Liver (tissue), 9 donors: Measurements from ENCODE around the gene GUCD1. TPM values are rescaled to one million over a fixed set of nuclear protein-coding genes. Genes with fewer than 3 reads are reported as not detected.
"Not testable (repeated sequence)": the region's sequence is repeated elsewhere in the genome, so short reads cannot be mapped to it uniquely, and the experiment has no call there.

ENCODE experiments used
- DNase-seq: peaks from one replicate; pipeline ENCODE4 v3.0.0-alpha.2; 2017; ENCODE audit warnings: low spot score
- H3K27ac ChIP-seq, 2 donors: one replicate each; pipeline ENCODE4 v1.7.0; 2013; ENCODE audit warnings: inconsistent platforms in 2 of 2, low read length in 2 of 2, control low read depth in 1 of 2, low read depth in 1 of 2, mild to moderate bottlenecking in 1 of 2
- H3K27me3 ChIP-seq, 4 donors: one replicate each; pipeline versions ENCODE4 v1.6.1 to v1.7.0; 2013; ENCODE audit warnings: low read length in 3 of 4, inconsistent platforms in 1 of 4, mild to moderate bottlenecking in 1 of 4, moderate library complexity in 1 of 4; ENCODE audit not compliant: control insufficient read depth in 4 of 4, insufficient read depth in 4 of 4
- H3K36me3 ChIP-seq, 4 donors: one replicate each; pipeline versions ENCODE4 v1.6.1 to v1.7.0; 2013; ENCODE audit warnings: low read length in 3 of 4, mild to moderate bottlenecking in 3 of 4, low read depth in 1 of 4, moderate library complexity in 1 of 4; ENCODE audit not compliant: control insufficient read depth in 4 of 4, insufficient read depth in 3 of 4
- H3K4me1 ChIP-seq, 4 donors: one replicate each; pipeline versions ENCODE4 v1.6.1 to v1.7.0; 2013; ENCODE audit warnings: low read length in 3 of 4, mild to moderate bottlenecking in 3 of 4, moderate library complexity in 1 of 4; ENCODE audit not compliant: control insufficient read depth in 4 of 4, insufficient read depth in 4 of 4
- H3K4me3 ChIP-seq, 3 donors: one replicate each; pipeline versions ENCODE4 v1.6.1 to v1.7.0; 2013; ENCODE audit warnings: low read length in 3 of 3, control low read depth in 1 of 3, low read depth in 1 of 3, mild to moderate bottlenecking in 1 of 3
- H3K9ac ChIP-seq, 2 donors: one replicate each; pipeline ENCODE4 v1.7.0; 2013; ENCODE audit warnings: low read length in 2 of 2, mild to moderate bottlenecking in 2 of 2, moderate library complexity in 2 of 2, control low read depth in 1 of 2, low read depth in 1 of 2
- H3K9me3 ChIP-seq, 4 donors: one replicate each; pipeline versions ENCODE4 v1.6.1 to v1.7.0; 2013; ENCODE audit warnings: low read length in 3 of 4; ENCODE audit not compliant: control insufficient read depth in 4 of 4
- EGR1 ChIP-seq, 2 donors: IDR thresholded peaks; 2 replicates each; pipeline ENCODE4 v1.6.1; 2016 to 2018; ENCODE audit warnings: antibody characterized with exemption in 2 of 2, low read depth in 2 of 2
- FOXA1 ChIP-seq: IDR thresholded peaks from 2 replicates; pipeline ENCODE4 v1.6.1; 2016; ENCODE audit warnings: antibody characterized with exemption
- FOXA2 ChIP-seq: IDR thresholded peaks from 2 replicates; pipeline ENCODE4 v1.6.1; 2016; ENCODE audit warnings: antibody characterized with exemption
- GABPA ChIP-seq, 2 donors: IDR thresholded peaks in 1 of 2; conservative IDR thresholded peaks in 1 of 2; 2 replicates each; pipeline ENCODE4 v1.6.1; 2016; ENCODE audit warnings: antibody characterized with exemption in 2 of 2, mild to moderate bottlenecking in 1 of 2, moderate library complexity in 1 of 2
- HNF4A ChIP-seq, 2 donors: conservative IDR thresholded peaks; 2 replicates each; pipeline ENCODE4 v1.6.1; 2016; ENCODE audit warnings: antibody characterized with exemption in 2 of 2, mild to moderate bottlenecking in 2 of 2
- HNF4G ChIP-seq: IDR thresholded peaks from 2 replicates; pipeline ENCODE4 v1.6.1; 2016; ENCODE audit warnings: antibody characterized with exemption
- JUND ChIP-seq, 2 donors: IDR thresholded peaks; 2 replicates each; pipeline ENCODE4 v1.6.1; 2016; ENCODE audit warnings: antibody characterized with exemption in 2 of 2
- NR2F2 ChIP-seq: IDR thresholded peaks from 2 replicates; pipeline ENCODE4 v1.6.1; 2016; ENCODE audit warnings: antibody characterized with exemption
- RAD21 ChIP-seq, 2 donors: IDR thresholded peaks; 2 replicates each; pipeline ENCODE4 v1.6.1; 2016; ENCODE audit warnings: antibody characterized with exemption in 2 of 2, mild to moderate bottlenecking in 2 of 2
- RXRA ChIP-seq, 2 donors: IDR thresholded peaks; 2 replicates each; pipeline ENCODE4 v1.6.1; 2017 to 2018; ENCODE audit warnings: antibody characterized with exemption in 2 of 2, mild to moderate bottlenecking in 1 of 2
- SP1 ChIP-seq: IDR thresholded peaks from 2 replicates; pipeline ENCODE4 v1.6.1; 2018; ENCODE audit warnings: antibody characterized with exemption, mild to moderate bottlenecking
- TAF1 ChIP-seq: conservative IDR thresholded peaks from 2 replicates; pipeline ENCODE4 v1.6.1; 2016; ENCODE audit warnings: antibody characterized with exemption, mild to moderate bottlenecking
- YY1 ChIP-seq: IDR thresholded peaks from 2 replicates; pipeline ENCODE4 v1.6.1; 2016; ENCODE audit warnings: antibody characterized with exemption, mild to moderate bottlenecking
- WGBS: extraction: QIAGEN DNeasy Blood & Tissue Kit; methylation state at CpG from one replicate; pipeline ENCODE4 v1.1.7; 2013; 5-methylcytosine and 5-hydroxymethylcytosine counted together
- polyA plus RNA-seq, 2 donors: library from polyadenylated mRNA; stranded (reverse) in 1 of 2; unstranded in 1 of 2; fragments of 200-250 nt in 1 of 2; fragments of >200 nt in 1 of 2; fragmentation: Nextera tagmentation in 1 of 2; extraction: Ambion mirVana in 1 of 2; gene quantifications; one replicate each; pipeline versions ENCODE4 v1.2.1 to v1.2.3, GENCODE V29; 2013 to 2015
- total RNA-seq, 2 donors: library from RNA; depleted of rRNA; stranded (reverse); fragments of >200 nt; gene quantifications; one replicate each; pipeline ENCODE4 v1.2.3, GENCODE V29; 2014
- TF ChIP-seq, protein P1 (sequence below): IDR thresholded peaks from 2 replicates; pipeline ENCODE4 v1.6.1; 2016; ENCODE audit warnings: antibody characterized with exemption, mild to moderate bottlenecking
- TF ChIP-seq, protein P2 (sequence below): fragments of 150-350 bp; IDR thresholded peaks from 2 replicates; pipeline ENCODE4 v1.5.1; 2017; ENCODE audit warnings: improper control_type of control experiment, low read depth, low read length; ENCODE audit not compliant: missing input control
- TF ChIP-seq, protein P3 (sequence below): IDR thresholded peaks from 2 replicates; pipeline ENCODE4 v1.6.1; 2016; ENCODE audit warnings: antibody characterized with exemption
- TF ChIP-seq, protein P4 (sequence below): IDR thresholded peaks from 2 replicates; pipeline ENCODE4 v1.6.1; 2016; ENCODE audit warnings: antibody characterized with exemption
- TF ChIP-seq, protein P5 (sequence below): IDR thresholded peaks from 2 replicates; pipeline ENCODE4 v1.6.1; 2016; ENCODE audit warnings: antibody characterized with exemption
- donor health status: healthy.
- donor health status: healthy.
- donor health status: healthy.
- donor health status: healthy.
- donor health status: healthy.

GUCD1 gene
- total and polyA plus RNA-seq, 4 donors: 118 to 202 (median 179) TPM

DNA sequence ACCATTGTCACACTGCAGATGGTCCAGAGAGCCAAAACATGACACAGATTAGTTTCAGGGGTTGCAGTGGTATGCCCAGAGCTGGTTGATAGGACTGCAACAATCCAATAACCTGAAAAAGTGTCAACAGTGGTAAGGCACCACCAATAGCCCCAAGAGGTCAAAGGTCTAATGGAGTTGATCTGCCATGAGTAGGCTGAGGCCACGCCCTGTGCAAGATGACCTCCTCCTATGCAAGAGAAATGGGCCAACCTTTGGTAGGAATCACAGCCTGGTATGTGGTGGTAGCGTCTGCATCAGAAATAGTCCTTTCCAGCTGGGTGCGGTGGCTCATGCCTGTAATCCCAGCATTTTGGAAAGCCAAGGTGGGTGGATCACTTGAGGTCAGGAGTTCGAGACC lies 19.6 kb downstream of the GUCD1 start:
- peaks cover 2 to 32% (median 4%) of the 10 kb centered on the region in 4 donors for H3K4me1 ChIP-seq
- H3K27me3 ChIP-seq: no peaks in the 10 kb centered on the region
- peaks cover 0 to 14% (median 7%) of the 10 kb centered on the region in 4 donors for H3K36me3 ChIP-seq
- DNase-seq: no peak
- H3K9me3 ChIP-seq: no peaks in the 10 kb centered on the region
- H3K9ac ChIP-seq: no peak overlapping the region
- WGBS: 95% methylated on average over 4 of the region's 4 CpGs
- TF ChIP-seq, protein P1, sequence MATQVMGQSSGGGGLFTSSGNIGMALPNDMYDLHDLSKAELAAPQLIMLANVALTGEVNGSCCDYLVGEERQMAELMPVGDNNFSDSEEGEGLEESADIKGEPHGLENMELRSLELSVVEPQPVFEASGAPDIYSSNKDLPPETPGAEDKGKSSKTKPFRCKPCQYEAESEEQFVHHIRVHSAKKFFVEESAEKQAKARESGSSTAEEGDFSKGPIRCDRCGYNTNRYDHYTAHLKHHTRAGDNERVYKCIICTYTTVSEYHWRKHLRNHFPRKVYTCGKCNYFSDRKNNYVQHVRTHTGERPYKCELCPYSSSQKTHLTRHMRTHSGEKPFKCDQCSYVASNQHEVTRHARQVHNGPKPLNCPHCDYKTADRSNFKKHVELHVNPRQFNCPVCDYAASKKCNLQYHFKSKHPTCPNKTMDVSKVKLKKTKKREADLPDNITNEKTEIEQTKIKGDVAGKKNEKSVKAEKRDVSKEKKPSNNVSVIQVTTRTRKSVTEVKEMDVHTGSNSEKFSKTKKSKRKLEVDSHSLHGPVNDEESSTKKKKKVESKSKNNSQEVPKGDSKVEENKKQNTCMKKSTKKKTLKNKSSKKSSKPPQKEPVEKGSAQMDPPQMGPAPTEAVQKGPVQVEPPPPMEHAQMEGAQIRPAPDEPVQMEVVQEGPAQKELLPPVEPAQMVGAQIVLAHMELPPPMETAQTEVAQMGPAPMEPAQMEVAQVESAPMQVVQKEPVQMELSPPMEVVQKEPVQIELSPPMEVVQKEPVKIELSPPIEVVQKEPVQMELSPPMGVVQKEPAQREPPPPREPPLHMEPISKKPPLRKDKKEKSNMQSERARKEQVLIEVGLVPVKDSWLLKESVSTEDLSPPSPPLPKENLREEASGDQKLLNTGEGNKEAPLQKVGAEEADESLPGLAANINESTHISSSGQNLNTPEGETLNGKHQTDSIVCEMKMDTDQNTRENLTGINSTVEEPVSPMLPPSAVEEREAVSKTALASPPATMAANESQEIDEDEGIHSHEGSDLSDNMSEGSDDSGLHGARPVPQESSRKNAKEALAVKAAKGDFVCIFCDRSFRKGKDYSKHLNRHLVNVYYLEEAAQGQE: no peak
- H3K4me3 ChIP-seq: no peak overlapping the region
- no peak overlapping the region for H3K27ac ChIP-seq

DNA sequence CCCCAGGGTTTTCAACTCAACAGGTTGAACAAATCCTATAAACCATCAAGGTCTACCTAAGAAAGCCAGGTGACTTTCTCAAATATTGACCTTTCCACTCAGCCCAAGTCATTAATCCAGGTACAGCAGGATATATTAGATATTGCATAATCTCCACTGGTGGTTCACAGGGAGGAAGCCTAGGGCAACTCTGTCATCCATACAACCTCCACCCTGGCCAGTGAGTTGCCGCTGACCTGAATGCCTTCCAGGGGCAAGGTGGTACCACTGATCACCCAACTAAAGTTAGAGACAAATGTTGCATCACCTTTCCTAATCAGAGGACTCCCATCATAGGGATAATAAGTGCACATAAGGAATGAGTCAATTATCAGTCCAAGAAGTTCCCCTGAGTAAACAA lies 22.9 kb downstream of the GUCD1 start:
- Histone ChIP-seq H3K9me3 (no peaks in the 10 kb centered on the region), H3K4me3 (no peak overlapping the region), H3K27me3 (no peaks in the 10 kb centered on the region), H3K27ac (peak overlapping the region; percentile 39 to 64), H3K9ac (no peak overlapping the region), H3K4me1 (peaks cover 4 to 37% (median 5%) of the 10 kb centered on the region in 4 donors), H3K36me3 (peaks cover 0 to 21% (median 7%) of the 10 kb centered on the region in 4 donors)
- DNase-seq: no peak
- 58% methylated on average over 1 of the region's 1 CpG for WGBS
- peak; percentile 42 to 69 for TF ChIP-seq HNF4A (conservative IDR thresholded peaks at IDR 0.05)
- peak; percentile 51 to 58 for TF ChIP-seq JUND (IDR thresholded peaks at IDR 0.05)
- TF ChIP-seq HNF4G: no peak
- peak in 1 of 2 donors; percentile 32 for TF ChIP-seq RAD21 (IDR thresholded peaks at IDR 0.05)
- TF ChIP-seq, protein P2, sequence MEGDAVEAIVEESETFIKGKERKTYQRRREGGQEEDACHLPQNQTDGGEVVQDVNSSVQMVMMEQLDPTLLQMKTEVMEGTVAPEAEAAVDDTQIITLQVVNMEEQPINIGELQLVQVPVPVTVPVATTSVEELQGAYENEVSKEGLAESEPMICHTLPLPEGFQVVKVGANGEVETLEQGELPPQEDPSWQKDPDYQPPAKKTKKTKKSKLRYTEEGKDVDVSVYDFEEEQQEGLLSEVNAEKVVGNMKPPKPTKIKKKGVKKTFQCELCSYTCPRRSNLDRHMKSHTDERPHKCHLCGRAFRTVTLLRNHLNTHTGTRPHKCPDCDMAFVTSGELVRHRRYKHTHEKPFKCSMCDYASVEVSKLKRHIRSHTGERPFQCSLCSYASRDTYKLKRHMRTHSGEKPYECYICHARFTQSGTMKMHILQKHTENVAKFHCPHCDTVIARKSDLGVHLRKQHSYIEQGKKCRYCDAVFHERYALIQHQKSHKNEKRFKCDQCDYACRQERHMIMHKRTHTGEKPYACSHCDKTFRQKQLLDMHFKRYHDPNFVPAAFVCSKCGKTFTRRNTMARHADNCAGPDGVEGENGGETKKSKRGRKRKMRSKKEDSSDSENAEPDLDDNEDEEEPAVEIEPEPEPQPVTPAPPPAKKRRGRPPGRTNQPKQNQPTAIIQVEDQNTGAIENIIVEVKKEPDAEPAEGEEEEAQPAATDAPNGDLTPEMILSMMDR: no peak
- no peak for TF ChIP-seq NR2F2
- TF ChIP-seq, protein P3, sequence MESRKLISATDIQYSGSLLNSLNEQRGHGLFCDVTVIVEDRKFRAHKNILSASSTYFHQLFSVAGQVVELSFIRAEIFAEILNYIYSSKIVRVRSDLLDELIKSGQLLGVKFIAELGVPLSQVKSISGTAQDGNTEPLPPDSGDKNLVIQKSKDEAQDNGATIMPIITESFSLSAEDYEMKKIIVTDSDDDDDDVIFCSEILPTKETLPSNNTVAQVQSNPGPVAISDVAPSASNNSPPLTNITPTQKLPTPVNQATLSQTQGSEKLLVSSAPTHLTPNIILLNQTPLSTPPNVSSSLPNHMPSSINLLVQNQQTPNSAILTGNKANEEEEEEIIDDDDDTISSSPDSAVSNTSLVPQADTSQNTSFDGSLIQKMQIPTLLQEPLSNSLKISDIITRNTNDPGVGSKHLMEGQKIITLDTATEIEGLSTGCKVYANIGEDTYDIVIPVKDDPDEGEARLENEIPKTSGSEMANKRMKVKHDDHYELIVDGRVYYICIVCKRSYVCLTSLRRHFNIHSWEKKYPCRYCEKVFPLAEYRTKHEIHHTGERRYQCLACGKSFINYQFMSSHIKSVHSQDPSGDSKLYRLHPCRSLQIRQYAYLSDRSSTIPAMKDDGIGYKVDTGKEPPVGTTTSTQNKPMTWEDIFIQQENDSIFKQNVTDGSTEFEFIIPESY: peak; percentile 68
- no peak for TF ChIP-seq TAF1
- peak; percentile 30 for TF ChIP-seq SP1
- TF ChIP-seq YY1: peak; percentile 31
- peak in 1 of 2 donors; percentile 66 for TF ChIP-seq EGR1 (IDR thresholded peaks at IDR 0.05; ENCODE audit: low read depth in 2 of 2)
- TF ChIP-seq, protein P4, sequence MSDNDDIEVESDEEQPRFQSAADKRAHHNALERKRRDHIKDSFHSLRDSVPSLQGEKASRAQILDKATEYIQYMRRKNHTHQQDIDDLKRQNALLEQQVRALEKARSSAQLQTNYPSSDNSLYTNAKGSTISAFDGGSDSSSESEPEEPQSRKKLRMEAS: peak; percentile 33
- peak; percentile 18 for TF ChIP-seq FOXA1
- TF ChIP-seq GABPA (IDR thresholded peaks at IDR 0.05 in 1 of 2, conservative IDR thresholded peaks at IDR 0.05 in 1 of 2): no peak
- TF ChIP-seq, protein P1: peak; percentile 11
- no peak for TF ChIP-seq FOXA2
- TF ChIP-seq, protein P5, sequence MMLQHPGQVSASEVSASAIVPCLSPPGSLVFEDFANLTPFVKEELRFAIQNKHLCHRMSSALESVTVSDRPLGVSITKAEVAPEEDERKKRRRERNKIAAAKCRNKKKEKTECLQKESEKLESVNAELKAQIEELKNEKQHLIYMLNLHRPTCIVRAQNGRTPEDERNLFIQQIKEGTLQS: peak; percentile 38
- TF ChIP-seq RXRA (IDR thresholded peaks at IDR 0.05): peak; percentile 62 to 87

DNA sequence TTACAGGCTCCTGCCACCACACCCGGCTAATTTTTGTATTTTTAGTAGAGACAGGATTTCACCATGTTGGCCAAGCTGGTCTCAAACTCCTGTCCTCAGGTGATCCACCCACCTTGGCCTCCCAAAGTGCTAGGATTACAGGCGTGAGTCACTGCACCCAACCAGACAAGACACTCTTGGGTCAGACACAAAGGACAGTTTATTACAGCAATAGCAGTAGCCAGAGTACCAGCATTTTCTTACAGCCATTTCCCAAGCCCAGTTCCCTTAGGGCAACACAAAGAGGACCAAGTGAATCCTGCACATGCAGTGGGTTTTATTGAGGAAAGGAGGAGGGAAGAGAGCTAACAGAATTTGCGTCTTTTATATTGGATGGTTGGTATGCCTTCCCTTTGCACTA lies 24.0 kb downstream of the GUCD1 start:
- Histone ChIP-seq H3K4me1 (peaks cover 2 to 36% (median 6%) of the 10 kb centered on the region in 4 donors), H3K27ac (peak overlapping the region; percentile 14), H3K36me3 (peaks cover 1 to 29% (median 11%) of the 10 kb centered on the region in 4 donors)
- not testable (repeated sequence) for DNase-seq, H3K27me3 ChIP-seq, H3K4me3 ChIP-seq, H3K9ac ChIP-seq, H3K9me3 ChIP-seq
- WGBS: 84% methylated on average over 3 of the region's 3 CpGs
